ENCODE data around the gene LGALS4. TPM values are rescaled to one million over a fixed set of nuclear protein-coding genes. Genes with fewer than 3 reads are reported as not detected.

Gene LGALS4
- total and polyA plus RNA-seq, 2 experiments from 2014 or later: 0.87 TPM; not detected in 1

DNA sequence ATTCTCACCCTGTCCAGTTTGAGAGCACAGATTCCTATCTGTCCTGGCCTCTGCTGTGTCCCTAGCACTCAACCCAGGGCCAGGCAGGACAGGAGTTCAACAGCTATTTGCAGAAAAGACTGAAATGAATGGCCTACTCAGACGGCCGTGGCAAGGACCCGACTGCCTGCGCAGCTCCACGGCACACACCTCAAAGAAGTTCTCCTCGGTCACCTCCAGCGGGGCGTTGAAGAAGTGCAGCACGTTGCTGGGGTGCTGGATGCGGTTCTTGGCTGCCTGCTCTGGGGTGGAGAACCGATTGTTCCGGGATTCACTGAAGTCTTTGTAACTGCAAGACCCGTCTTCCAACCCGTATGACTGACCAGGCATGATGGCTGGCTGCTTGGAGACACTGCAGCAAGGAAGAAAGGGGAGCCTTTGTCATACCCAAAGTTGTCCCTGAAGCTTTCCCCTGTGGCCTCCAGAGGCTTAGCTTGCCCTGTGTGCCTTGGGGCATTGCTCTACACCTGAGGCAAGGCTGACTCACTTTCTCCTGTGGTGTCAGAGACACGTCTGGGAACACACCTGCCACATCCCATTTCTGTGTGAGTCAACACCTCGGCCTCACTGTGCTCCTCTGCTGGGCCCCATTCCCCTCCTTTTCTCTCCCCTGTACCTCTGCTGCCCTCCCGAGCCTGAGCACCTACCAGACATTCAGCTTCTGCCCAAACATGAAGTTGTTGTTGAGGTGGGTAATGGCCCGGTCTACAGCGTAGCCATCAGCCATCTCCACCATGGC is 25.7 kb upstream of the LGALS4 start:
- no peak overlapping the region for H3K4me3 ChIP-seq
- H3K4me1 Mint-ChIP-seq: no peaks in the 10 kb centered on the region; the same call in 2 of the 3 replicates
- no peak overlapping the region for H3K4me3 Mint-ChIP-seq
- ATAC-seq: no peak
- H3K27ac ChIP-seq (ENCODE audit: low read depth): 0 out of 2 replicates have a peak overlapping the region, but pooled peaks have one; percentile 55
- no peak overlapping the region for H3K4me2 ChIP-seq
- no peak for DNase-seq (ENCODE audit: low spot score)
- TF ChIP-seq ZNF114 (CRISPR knock-in tag; IDR thresholded peaks at IDR 0.05): no peak
- peak; percentile 31; the same call in 1 of the 2 replicates for TF ChIP-seq POLR2AphosphoS5 (IDR thresholded peaks at IDR 0.05; ENCODE audit: low read depth)
- peaks cover 25% of the 10 kb centered on the region for H3K79me2 ChIP-seq (replicated peaks; ENCODE audit: insufficient read depth)
- peaks cover 34% of the 10 kb centered on the region for H4K20me1 ChIP-seq (replicated peaks; ENCODE audit: insufficient read depth)
- H3K9me2 ChIP-seq (ENCODE audit: insufficient read depth): no peaks in the 10 kb centered on the region
- no peaks in the 10 kb centered on the region for H3K4me1 ChIP-seq (ENCODE audit: insufficient read depth)
- no peaks in the 10 kb centered on the region for H3K27me3 ChIP-seq (ENCODE audit: insufficient read depth)
- H3F3A ChIP-seq (replicated peaks; ENCODE audit: low read depth): peaks cover 82% of the 10 kb centered on the region
- H3K27ac Mint-ChIP-seq: peak overlapping the region; percentile 61; the same call in 1 of the 2 replicates
- peaks cover 89% of the 10 kb centered on the region for H3K36me3 Mint-ChIP-seq (ENCODE audit: low read depth)
- H3K27me3 Mint-ChIP-seq (ENCODE audit: insufficient read depth, low read depth, poor library complexity): peaks cover 17% of the 10 kb centered on the region
- no peak overlapping the region for H2AFZ ChIP-seq
- H3K9me3 Mint-ChIP-seq: no peaks in the 10 kb centered on the region
- peaks cover 67% of the 10 kb centered on the region for H3K36me3 ChIP-seq (ENCODE audit: insufficient read depth)

DNA sequence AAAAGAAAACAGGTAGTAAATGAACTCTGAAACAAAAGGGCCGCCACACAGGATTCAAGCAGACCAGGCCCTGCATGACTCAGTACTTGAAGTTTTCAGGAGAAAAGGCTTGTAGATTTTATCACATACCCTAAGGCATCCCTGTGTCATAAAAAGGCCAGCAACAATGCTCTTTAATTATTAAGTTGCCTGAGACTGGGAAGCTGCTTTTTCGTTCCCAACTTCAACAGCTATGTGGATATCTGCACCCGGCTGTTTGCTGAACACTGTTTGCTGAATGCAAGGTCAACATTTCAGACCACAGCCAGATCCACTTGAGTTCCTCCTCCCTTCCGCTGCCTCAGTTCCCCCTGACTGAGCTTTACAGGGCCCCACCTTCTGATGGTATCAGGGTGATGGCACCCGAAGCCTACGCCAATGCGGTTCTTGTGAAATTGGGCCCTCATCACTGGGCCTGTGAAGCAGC is 24.9 kb upstream of the LGALS4 start:
- H3K4me3 Mint-ChIP-seq: no peak overlapping the region
- peaks cover 85% of the 10 kb centered on the region for H3F3A ChIP-seq (replicated peaks; ENCODE audit: low read depth)
- peaks cover 60% of the 10 kb centered on the region for H3K36me3 ChIP-seq (ENCODE audit: insufficient read depth)
- H3K4me2 ChIP-seq: no peak overlapping the region
- H3K4me1 ChIP-seq (ENCODE audit: insufficient read depth): peaks cover 3% of the 10 kb centered on the region; the same call in 1 of the 2 replicates
- no peaks in the 10 kb centered on the region for H3K9me2 ChIP-seq (ENCODE audit: insufficient read depth)
- no peak for ATAC-seq
- H3K79me2 ChIP-seq (replicated peaks; ENCODE audit: insufficient read depth): peaks cover 19% of the 10 kb centered on the region
- no peaks in the 10 kb centered on the region; the same call in 2 of the 3 replicates for H3K4me1 Mint-ChIP-seq
- no peaks in the 10 kb centered on the region for H3K9me3 Mint-ChIP-seq
- H3K27ac Mint-ChIP-seq: no peak overlapping the region
- H3K4me3 ChIP-seq: no peak overlapping the region
- H3K27ac ChIP-seq (ENCODE audit: low read depth): no peak overlapping the region
- DNase-seq (ENCODE audit: low spot score): no peak
- no peaks in the 10 kb centered on the region for H3K27me3 ChIP-seq (ENCODE audit: insufficient read depth)
- peaks cover 20% of the 10 kb centered on the region for H3K27me3 Mint-ChIP-seq (ENCODE audit: insufficient read depth, low read depth, poor library complexity)
- no peak overlapping the region for H2AFZ ChIP-seq
- peaks cover 31% of the 10 kb centered on the region for H4K20me1 ChIP-seq (replicated peaks; ENCODE audit: insufficient read depth)
- peaks cover 82% of the 10 kb centered on the region for H3K36me3 Mint-ChIP-seq (ENCODE audit: low read depth)
- TF ChIP-seq, protein P1, sequence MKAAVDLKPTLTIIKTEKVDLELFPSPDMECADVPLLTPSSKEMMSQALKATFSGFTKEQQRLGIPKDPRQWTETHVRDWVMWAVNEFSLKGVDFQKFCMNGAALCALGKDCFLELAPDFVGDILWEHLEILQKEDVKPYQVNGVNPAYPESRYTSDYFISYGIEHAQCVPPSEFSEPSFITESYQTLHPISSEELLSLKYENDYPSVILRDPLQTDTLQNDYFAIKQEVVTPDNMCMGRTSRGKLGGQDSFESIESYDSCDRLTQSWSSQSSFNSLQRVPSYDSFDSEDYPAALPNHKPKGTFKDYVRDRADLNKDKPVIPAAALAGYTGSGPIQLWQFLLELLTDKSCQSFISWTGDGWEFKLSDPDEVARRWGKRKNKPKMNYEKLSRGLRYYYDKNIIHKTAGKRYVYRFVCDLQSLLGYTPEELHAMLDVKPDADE (IDR thresholded peaks at IDR 0.05): no peak
- TF ChIP-seq JUNB (IDR thresholded peaks at IDR 0.05; ENCODE audit: unreplicated experiment) (no peak), CREB1 (CRISPR knock-in tag; IDR thresholded peaks at IDR 0.05; ENCODE audit: low read depth) (no peak), NANOG (IDR thresholded peaks at IDR 0.05; ENCODE audit: borderline replicate concordance) (no peak), ZNF114 (CRISPR knock-in tag; IDR thresholded peaks at IDR 0.05) (no peak), EZH2 (IDR thresholded peaks at IDR 0.05; ENCODE audit: low read depth, unreplicated experiment) (no peak), ZNF331 (CRISPR knock-in tag; IDR thresholded peaks at IDR 0.05; ENCODE audit: low read depth) (no peak)
- TF ChIP-seq, protein P2, sequence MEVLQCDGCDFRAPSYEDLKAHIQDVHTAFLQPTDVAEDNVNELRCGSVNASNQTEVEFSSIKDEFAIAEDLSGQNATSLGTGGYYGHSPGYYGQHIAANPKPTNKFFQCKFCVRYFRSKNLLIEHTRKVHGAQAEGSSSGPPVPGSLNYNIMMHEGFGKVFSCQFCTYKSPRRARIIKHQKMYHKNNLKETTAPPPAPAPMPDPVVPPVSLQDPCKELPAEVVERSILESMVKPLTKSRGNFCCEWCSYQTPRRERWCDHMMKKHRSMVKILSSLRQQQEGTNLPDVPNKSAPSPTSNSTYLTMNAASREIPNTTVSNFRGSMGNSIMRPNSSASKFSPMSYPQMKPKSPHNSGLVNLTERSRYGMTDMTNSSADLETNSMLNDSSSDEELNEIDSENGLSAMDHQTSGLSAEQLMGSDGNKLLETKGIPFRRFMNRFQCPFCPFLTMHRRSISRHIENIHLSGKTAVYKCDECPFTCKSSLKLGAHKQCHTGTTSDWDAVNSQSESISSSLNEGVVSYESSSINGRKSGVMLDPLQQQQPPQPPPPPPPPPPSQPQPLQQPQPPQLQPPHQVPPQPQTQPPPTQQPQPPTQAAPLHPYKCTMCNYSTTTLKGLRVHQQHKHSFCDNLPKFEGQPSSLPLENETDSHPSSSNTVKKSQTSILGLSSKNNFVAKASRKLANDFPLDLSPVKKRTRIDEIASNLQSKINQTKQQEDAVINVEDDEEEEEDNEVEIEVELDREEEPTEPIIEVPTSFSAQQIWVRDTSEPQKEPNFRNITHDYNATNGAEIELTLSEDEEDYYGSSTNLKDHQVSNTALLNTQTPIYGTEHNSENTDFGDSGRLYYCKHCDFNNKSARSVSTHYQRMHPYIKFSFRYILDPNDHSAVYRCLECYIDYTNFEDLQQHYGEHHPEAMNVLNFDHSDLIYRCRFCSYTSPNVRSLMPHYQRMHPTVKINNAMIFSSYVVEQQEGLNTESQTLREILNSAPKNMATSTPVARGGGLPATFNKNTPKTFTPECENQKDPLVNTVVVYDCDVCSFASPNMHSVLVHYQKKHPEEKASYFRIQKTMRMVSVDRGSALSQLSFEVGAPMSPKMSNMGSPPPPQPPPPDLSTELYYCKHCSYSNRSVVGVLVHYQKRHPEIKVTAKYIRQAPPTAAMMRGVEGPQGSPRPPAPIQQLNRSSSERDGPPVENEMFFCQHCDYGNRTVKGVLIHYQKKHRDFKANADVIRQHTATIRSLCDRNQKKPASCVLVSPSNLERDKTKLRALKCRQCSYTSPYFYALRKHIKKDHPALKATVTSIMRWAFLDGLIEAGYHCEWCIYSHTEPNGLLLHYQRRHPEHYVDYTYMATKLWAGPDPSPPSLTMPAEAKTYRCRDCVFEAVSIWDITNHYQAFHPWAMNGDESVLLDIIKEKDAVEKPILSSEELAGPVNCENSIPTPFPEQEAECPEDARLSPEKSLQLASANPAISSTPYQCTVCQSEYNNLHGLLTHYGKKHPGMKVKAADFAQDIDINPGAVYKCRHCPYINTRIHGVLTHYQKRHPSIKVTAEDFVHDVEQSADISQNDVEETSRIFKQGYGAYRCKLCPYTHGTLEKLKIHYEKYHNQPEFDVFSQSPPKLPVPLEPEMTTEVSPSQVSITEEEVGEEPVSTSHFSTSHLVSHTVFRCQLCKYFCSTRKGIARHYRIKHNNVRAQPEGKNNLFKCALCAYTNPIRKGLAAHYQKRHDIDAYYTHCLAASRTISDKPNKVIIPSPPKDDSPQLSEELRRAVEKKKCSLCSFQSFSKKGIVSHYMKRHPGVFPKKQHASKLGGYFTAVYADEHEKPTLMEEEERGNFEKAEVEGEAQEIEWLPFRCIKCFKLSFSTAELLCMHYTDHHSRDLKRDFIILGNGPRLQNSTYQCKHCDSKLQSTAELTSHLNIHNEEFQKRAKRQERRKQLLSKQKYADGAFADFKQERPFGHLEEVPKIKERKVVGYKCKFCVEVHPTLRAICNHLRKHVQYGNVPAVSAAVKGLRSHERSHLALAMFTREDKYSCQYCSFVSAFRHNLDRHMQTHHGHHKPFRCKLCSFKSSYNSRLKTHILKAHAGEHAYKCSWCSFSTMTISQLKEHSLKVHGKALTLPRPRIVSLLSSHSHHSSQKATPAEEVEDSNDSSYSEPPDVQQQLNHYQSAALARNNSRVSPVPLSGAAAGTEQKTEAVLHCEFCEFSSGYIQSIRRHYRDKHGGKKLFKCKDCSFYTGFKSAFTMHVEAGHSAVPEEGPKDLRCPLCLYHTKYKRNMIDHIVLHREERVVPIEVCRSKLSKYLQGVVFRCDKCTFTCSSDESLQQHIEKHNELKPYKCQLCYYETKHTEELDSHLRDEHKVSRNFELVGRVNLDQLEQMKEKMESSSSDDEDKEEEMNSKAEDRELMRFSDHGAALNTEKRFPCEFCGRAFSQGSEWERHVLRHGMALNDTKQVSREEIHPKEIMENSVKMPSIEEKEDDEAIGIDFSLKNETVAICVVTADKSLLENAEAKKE (CRISPR knock-in tag; IDR thresholded peaks at IDR 0.05): no peak
- TF ChIP-seq, protein P3, sequence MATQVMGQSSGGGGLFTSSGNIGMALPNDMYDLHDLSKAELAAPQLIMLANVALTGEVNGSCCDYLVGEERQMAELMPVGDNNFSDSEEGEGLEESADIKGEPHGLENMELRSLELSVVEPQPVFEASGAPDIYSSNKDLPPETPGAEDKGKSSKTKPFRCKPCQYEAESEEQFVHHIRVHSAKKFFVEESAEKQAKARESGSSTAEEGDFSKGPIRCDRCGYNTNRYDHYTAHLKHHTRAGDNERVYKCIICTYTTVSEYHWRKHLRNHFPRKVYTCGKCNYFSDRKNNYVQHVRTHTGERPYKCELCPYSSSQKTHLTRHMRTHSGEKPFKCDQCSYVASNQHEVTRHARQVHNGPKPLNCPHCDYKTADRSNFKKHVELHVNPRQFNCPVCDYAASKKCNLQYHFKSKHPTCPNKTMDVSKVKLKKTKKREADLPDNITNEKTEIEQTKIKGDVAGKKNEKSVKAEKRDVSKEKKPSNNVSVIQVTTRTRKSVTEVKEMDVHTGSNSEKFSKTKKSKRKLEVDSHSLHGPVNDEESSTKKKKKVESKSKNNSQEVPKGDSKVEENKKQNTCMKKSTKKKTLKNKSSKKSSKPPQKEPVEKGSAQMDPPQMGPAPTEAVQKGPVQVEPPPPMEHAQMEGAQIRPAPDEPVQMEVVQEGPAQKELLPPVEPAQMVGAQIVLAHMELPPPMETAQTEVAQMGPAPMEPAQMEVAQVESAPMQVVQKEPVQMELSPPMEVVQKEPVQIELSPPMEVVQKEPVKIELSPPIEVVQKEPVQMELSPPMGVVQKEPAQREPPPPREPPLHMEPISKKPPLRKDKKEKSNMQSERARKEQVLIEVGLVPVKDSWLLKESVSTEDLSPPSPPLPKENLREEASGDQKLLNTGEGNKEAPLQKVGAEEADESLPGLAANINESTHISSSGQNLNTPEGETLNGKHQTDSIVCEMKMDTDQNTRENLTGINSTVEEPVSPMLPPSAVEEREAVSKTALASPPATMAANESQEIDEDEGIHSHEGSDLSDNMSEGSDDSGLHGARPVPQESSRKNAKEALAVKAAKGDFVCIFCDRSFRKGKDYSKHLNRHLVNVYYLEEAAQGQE (IDR thresholded peaks at IDR 0.05; ENCODE audit: unreplicated experiment): no peak

Data from GM23338 (cell line).